Skin epidermis (tissue), 12 donors: ENCODE measurements around the gene KDSR.
"Not testable (repeated sequence)": the region's sequence is repeated elsewhere in the genome, so short reads cannot be mapped to it uniquely, and the experiment has no call there.

Experiments used
- H3K27ac ChIP-seq, 21 experiments: fragments of 200-600 bp; sonication (generic) in 11 of 21; one replicate each; pipeline ENCODE4 v1.5.0; 2020; ENCODE audit warnings: mild to moderate bottlenecking in 3 of 21, inconsistent platforms in 2 of 21, moderate library complexity in 2 of 21
- H3K4me3 ChIP-seq, 7 experiments: fragments of 200-600 bp; sonication (generic) in 2 of 7; one replicate each; pipeline ENCODE4 v1.5.0; 2020; ENCODE audit warnings: inconsistent platforms in 2 of 7, mild to moderate bottlenecking in 2 of 7, moderate library complexity in 1 of 7

KDSR gene

DNA sequence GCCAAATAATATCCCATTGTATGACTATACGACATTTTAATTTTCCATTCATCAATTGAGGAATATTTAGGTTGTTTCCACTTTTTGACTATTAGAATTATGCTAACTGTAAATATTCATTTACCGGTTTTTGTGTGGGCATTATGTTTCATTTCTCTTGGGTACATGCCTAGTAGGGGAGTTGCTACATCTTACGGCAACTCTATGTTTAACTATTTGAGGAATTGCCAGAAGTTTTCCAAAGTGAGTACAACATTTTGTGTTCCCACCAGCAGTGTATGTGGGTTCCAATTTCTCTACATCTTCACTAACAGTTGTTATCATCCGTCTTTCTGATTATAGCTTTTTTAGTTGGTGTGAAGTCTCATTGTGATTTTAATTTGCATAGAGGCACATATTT is 1.6 kb upstream of the KDSR start:
- Histone ChIP-seq H3K27ac (no peak overlapping the region), H3K4me3 (no peak overlapping the region)

DNA sequence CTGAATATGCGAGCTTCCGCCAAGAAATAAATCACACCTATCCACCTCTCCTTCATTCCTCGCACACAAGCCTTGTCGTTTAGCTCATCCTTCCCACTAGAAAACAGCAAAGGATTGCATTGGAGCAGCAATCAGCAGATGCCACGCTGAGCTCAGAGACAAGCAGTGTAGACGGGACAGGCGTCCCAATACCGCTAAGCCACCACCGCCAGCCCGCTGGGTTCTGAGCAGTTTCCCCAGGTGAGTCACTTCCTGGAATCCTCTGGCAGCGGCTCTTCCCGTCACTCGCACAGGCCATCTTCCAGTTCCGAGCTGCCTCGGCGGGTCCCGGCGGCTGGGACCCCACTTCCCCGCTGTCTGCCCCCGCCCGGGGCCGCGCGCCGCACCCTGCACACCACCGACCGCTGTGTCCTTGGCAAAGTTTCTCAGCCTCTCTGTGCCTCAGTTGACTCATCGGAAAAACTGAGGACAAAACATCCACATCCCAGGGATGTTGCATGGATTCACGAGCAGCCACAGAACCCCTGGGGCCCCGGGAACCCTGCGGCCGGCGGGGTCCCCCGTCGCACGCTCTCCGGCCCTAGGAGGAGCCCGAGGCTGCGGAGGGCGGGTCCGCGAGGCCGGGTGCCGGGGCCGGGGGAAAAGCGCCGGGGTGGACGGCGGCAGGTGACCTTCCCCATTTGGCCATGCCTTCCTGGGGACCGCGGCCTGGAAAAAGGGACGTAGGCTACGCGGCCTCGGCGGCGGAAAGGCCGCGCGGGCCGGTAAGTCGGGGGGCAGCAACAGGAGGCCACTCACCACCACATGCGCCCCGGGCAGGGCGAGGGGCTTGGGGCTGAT is 573 bp downstream of the KDSR start:
- Histone ChIP-seq H3K4me3 (peak overlapping the region; percentile 84 to 99 (median 93)), H3K27ac (peak overlapping the region; percentile 85 to 99 (median 97))

GRCh38 chr18:63365876-63366212 is 1.2 kb downstream of the KDSR start:
- Histone ChIP-seq H3K4me3 (peak overlapping the region; percentile 84 to 99 (median 93)), H3K27ac (peak overlapping the region in 20 of 21 experiments; percentile 86 to 99 (median 97))

- no peak overlapping the region for H3K4me3 ChIP-seq
- H3K27ac ChIP-seq = peak overlapping the region in 1 of 21 experiments; percentile 92
Observed at GRCh38 chr18:63363951-63364350, 3.1 kb downstream of the KDSR start.

DNA sequence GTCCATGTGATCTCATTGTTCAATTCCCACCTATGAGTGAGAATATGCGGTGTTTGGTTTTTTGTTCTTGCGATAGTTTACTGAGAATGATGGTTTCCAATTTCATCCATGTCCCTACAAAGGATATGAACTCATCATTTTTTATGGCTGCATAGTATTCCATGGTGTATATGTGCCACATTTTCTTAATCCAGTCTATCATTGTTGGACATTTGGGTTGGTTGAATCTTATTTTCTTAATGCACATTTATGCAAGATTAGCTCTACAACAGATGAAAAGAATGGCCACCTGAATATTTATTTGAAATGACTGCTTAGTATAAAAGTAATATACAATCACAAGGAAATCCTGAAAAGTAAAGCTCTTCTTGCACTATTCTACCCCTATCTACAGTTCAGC is 3.6 kb downstream of the KDSR start:
- not testable (repeated sequence) for H3K4me3 ChIP-seq, H3K27ac ChIP-seq

- Histone ChIP-seq H3K4me3 (no peak overlapping the region), H3K27ac (no peak overlapping the region)
Observed at GRCh38 chr18:63356272-63356896, 10.6 kb downstream of the KDSR start.

DNA sequence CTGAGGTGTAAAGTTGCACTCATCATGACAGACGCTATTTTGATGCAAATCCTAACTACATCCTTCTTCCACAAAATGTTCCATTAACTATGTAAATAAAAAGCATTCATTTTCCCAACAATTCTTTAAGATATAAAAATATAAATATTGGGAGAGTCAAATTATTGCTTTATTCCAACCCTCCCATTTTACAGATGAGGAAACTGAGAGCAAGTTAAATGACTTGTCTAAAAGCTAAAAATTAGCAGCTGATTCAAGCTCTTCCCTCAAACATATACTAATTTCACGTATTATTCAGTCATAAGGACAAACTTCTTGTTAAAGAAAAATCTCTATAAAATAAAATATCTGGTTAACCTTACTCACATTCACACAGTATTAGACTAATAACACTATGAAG is 16.8 kb downstream of the KDSR start:
- Histone ChIP-seq H3K27ac (no peak overlapping the region), H3K4me3 (no peak overlapping the region)

DNA sequence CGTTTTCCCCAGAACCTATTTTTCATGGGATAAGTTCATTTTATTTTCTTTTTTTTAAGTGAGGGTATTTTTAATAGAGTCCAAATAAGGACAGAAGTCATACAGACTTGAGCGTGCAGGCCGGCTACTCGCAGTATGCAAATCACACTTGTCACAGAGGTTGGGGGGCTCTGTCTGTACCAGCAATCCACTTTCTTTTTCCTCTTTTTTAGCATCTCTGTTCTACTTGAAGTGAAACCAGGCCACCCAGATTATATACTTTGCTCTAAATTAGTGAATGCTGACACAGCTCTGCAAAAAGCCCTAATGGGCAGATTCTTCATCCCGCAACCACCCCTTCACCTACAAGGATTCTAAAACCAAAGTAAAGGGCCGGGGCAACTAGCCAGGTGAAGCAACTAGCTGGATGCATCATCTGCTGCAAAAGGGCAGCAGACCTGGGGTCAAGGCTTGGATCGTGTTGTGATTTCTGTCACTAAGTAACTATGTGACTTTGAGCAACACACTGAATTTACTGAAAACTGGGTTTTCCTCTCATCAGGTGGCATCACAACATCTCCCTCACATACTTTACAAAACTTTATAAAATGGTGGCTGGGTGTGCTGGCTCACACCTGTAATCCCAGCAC is 18.4 kb downstream of the KDSR start:
- no peak overlapping the region for H3K4me3 ChIP-seq
- no peak overlapping the region for H3K27ac ChIP-seq

DNA sequence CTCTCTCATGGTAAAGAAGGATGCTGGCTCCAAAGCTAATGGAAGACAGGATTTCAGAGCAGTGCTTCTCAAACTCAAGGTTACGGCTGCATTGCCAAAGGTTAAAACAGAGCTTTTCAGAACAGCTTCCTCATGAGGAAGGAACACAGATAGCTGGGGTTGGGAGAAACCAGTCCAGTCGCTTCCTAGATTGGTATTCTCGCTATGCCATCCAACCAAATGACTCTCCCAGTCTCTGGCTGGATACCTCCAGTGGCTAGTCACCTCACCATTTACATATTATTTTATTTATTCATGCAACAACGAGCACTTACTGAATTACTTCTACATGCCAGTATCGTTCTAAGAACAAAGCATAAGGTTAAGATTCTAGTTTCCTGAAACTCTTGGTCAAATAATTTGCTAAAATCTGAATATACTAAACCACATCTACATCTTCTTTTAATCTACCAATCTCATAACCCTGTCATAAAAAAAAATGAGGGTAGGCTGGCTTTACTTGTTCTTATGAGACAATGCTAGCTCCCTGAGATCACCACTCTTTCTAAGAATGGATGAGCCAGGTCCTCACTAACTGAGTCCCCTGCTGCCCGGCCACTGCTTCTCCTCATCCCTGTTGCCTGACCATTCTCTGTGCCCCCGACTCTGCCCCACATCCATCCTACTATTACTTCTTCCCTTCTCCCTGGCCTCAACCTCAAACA is 20.4 kb downstream of the KDSR start:
- Histone ChIP-seq H3K4me3 (no peak overlapping the region), H3K27ac (peak overlapping the region in 20 of 21 experiments; percentile 37 to 87 (median 61))

GRCh38 chr18:63346031-63346430 is 21.0 kb downstream of the KDSR start:
- Histone ChIP-seq H3K4me3 (no peak overlapping the region), H3K27ac (peak overlapping the region in 20 of 21 experiments; percentile 37 to 87 (median 61))

- Histone ChIP-seq H3K4me3 (no peak overlapping the region), H3K27ac (peak overlapping the region in 14 of 21 experiments; percentile 27 to 87 (median 64))
Observed at GRCh38 chr18:63344918-63345317, 22.1 kb downstream of the KDSR start.

DNA sequence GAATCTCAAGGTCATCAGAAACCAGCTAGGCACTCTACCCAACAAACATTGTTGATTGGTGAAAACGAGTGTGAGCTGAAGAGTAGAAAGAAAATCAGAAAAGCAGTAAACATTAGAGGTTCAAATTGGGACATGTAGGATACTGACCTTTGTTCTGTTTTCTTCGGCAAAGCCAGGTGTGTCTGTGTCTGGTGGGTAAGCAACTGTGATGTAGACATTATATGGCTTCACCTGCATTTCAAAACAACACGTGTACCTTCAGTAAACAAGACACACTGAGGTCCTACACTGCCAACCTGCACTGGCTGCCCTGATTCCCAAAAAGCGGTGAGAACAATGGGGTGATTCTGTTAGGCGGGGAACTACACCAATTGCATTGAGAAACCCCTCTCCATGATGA is 22.7 kb downstream of the KDSR start:
- Histone ChIP-seq H3K4me3 (no peak overlapping the region), H3K27ac (peak overlapping the region in 9 of 21 experiments; percentile 9 to 86 (median 66))

GRCh38 chr18:63342206-63342605 is 24.8 kb downstream of the KDSR start:
- no peak overlapping the region for H3K4me3 ChIP-seq
- H3K27ac ChIP-seq = no peak overlapping the region

- Histone ChIP-seq H3K4me3 (no peak overlapping the region), H3K27ac (peak overlapping the region in 5 of 21 experiments; percentile 6 to 47 (median 27))
Observed at GRCh38 chr18:63339920-63340484, 27.0 kb downstream of the KDSR start.

DNA sequence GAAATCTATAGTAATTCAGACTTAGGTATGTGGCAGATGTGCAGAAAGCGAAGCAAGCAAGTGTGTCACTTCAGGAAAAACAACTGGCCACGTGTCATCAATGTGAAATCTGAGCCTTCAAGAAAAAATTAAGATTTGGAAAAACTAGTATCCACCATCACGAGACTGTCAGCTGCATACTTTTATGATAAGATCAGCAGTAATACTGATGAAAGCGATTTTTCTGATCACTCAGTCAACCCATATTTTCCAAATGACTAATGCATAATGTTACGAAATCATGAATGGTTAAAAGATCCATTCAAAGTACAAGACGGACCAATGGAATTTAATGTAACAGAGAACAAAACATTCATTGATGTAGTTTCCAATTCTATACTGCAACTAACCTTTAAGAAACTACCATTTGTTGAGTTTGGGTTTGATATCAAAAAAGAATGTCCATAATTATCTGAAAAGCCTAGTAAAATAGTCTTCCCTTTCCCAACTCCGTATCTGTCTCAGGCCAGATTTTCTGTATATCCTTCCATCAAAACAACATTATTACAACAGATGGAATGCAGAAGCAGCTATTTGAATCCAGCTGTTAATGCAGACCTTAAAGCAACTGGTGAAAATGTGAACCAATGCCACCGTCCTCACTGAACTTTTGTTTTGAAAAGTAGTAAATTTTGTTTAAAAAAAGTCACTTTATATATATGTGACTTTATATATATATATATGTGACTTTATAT is 30.5 kb downstream of the KDSR start:
- H3K27ac ChIP-seq = peak overlapping the region in 16 of 21 experiments; percentile 18 to 78 (median 48)
- H3K4me3 ChIP-seq = no peak overlapping the region

- no peak overlapping the region for H3K27ac ChIP-seq
Observed at GRCh38 chr18:63331105-63331504, 35.9 kb downstream of the KDSR start.

DNA sequence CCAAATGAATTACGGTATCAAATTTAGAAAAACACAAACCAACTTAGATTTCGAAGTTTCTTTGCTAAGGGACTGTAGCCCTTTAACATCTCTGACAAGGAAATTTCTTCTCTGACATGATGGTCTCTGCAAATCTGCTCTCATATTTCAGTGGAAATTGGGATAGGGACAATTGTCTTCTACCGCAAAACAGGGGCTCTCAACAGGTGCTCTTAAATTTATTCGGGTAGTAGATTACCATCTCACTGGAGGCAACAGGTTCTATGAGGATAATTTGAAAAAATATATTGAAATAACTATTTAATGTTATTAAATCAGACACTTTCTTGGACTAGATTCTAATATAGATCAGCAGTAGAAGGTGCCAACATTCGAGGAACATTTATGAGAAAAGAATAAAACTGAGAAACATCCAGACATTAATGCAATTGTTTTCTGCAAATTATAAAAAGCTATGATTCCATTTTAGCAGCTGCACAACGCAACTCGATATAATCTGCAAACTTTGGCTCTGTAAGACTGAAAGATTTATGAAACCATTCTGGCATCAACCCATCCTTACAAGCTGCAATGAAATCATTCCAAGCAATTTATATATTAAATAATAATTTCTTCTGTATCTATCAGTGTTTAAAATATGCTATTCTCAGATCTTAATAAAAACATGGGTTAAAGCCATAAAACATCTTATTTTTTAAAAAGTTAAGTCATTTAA is 37.4 kb downstream of the KDSR start:
- H3K4me3 ChIP-seq = no peak overlapping the region
- no peak overlapping the region for H3K27ac ChIP-seq

More at GRCh38 chr18:63331105-63331504, 35.9 kb downstream of the KDSR start:
- no peak overlapping the region for H3K4me3 ChIP-seq

DNA sequence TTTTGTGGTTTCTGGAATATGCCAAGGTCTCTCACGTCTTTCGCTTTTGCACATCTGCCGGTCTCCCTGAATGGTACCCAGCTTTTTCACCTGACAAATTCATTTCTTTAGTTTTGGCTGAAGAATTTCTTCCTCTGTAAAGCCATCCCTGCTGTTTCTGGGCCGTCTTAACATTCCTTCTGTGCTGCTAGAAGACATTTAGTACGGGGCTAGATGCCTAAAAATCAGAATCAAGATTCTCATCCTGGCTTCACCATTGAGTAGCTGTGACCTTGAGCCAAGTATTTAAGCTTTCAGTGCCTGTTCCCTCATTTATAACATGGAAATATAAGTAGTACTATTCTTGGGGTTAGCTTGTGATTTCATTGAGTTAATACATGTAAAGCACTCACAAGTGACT is 41.0 kb downstream of the KDSR start:
- Histone ChIP-seq H3K4me3 (no peak overlapping the region), H3K27ac (no peak overlapping the region)
